ENCODE data around the gene SIGLEC8. TPM values are rescaled to one million over a fixed set of nuclear protein-coding genes. Genes with fewer than 3 reads are reported as not detected.

The SIGLEC8 gene
- total and polyA plus RNA-seq, 9 of the 15 experiments (the other 6 are each of a cell fraction or from before 2014, with no cell fraction given), result 0.04 to 0.65 (median 0.39) TPM

DNA sequence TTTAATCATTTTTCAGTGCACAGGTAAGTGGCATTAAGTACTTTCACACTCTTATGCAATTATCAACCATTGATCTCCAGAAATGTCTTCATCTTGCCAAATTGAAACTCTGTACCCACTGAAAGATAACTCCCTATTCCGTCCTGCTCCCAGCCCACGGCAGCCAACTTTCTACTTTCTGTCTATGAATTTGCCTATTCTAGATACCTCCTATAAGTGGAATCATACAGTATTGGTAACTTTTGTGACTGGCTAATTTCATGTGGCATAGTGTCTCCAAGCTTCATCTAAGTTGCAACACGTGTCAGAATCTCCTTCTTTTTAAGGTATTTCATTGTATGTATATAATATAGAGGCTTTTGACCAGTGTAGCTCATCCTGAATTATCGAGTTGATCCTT lies 14.4 kb upstream of the SIGLEC8 start:
- ChIA-PET POLR2A (interaction anchor here (0.6 to 1.7 kb wide), 3 partner anchors 11 to 13 kb away, joined by 3 to 5 read pairs (median 3); no protein-coding TSS in a partner anchor), CTCF (ENCODE audit: low intra/inter-chr PET ratio) (interaction anchor here (0.5 to 1.9 kb wide), 5 partner anchors 96 to 304 kb away, joined by 3 to 12 read pairs (median 4); no protein-coding TSS in a partner anchor)
- DNase-seq (ENCODE audit: extremely low read depth in 1 of 4, low spot score in 3 of 4) (no peak), FAIRE-seq (no peak), ATAC-seq (no peak)
- H3K4me2 ChIP-seq (ENCODE audit: insufficient read depth, low read length), result no peak overlapping the region
- TF ChIP-seq, protein P1, sequence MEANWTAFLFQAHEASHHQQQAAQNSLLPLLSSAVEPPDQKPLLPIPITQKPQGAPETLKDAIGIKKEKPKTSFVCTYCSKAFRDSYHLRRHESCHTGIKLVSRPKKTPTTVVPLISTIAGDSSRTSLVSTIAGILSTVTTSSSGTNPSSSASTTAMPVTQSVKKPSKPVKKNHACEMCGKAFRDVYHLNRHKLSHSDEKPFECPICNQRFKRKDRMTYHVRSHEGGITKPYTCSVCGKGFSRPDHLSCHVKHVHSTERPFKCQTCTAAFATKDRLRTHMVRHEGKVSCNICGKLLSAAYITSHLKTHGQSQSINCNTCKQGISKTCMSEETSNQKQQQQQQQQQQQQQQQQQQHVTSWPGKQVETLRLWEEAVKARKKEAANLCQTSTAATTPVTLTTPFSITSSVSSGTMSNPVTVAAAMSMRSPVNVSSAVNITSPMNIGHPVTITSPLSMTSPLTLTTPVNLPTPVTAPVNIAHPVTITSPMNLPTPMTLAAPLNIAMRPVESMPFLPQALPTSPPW (CRISPR knock-in tag; IDR thresholded peaks at IDR 0.05), result 0 out of 2 replicates have a peak, but pooled peaks have one; percentile 16
- TF ChIP-seq BACH1 (tag; IDR thresholded peaks at IDR 0.05) (peak; percentile 45; the same call in 1 of the 2 replicates), CEBPG (CRISPR knock-in tag; IDR thresholded peaks at IDR 0.05) (no peak), CEBPG (tag; conservative IDR thresholded peaks at IDR 0.05 in 1 of 2, IDR thresholded peaks at IDR 0.05 in 1 of 2) (0 out of 4 replicates have a peak, but pooled peaks of 1 of the 2 experiments have one; percentile 31), CBX1 (IDR thresholded peaks at IDR 0.05; ENCODE audit: low read depth) (no peak), FOSL1 (tag; conservative IDR thresholded peaks at IDR 0.05) (0 out of 2 replicates have a peak, but pooled peaks have one; percentile 15), ZNF12 (CRISPR knock-in tag; IDR thresholded peaks at IDR 0.05) (no peak), BCL6 (CRISPR knock-in tag; IDR thresholded peaks at IDR 0.05) (no peak), DMBX1 (CRISPR knock-in tag; IDR thresholded peaks at IDR 0.05; ENCODE audit: borderline replicate concordance) (no peak), ETV5 (CRISPR knock-in tag; IDR thresholded peaks at IDR 0.05; ENCODE audit: low read depth) (no peak), NCOR1 (IDR thresholded peaks at IDR 0.05) (no peak), ARHGAP35 (IDR thresholded peaks at IDR 0.05; ENCODE audit: partially characterized antibody) (no peak), MAZ (CRISPR knock-in tag; conservative IDR thresholded peaks at IDR 0.05 in 1 of 2, IDR thresholded peaks at IDR 0.05 in 1 of 2) (no peak), ZNF551 (CRISPR knock-in tag; IDR thresholded peaks at IDR 0.05) (no peak), CEBPB (tag; IDR thresholded peaks at IDR 0.05) (peak; percentile 58; the same call in 1 of the 2 replicates), TCFL5 (CRISPR knock-in tag; conservative IDR thresholded peaks at IDR 0.05) (no peak), KDM4B (IDR thresholded peaks at IDR 0.05; ENCODE audit: borderline replicate concordance in 2 of 2, low read depth in 1 of 2) (no peak), ZNF212 (CRISPR knock-in tag; IDR thresholded peaks at IDR 0.05) (no peak), SMAD4 (CRISPR knock-in tag; conservative IDR thresholded peaks at IDR 0.05) (0 out of 2 replicates have a peak, but pooled peaks have one; percentile 7), BHLHE40 (IDR thresholded peaks at IDR 0.05; ENCODE audit: low read length) (no peak), BCOR (IDR thresholded peaks at IDR 0.05) (no peak)
- no peaks in the 10 kb centered on the region for H3K9me1 ChIP-seq (ENCODE audit: control insufficient read depth, insufficient read depth, low read length)
- 17% methylated on average over 4 of the region's 4 CpGs for whole genome bisulfite sequencing (ENCODE audit: insufficient coverage, low coverage, missing lambda C conversion rate)
- no peaks in the 10 kb centered on the region for H4K20me1 ChIP-seq (replicated peaks; ENCODE audit: control insufficient read depth, insufficient read depth, low read length)
- H3K79me2 ChIP-seq (ENCODE audit: control insufficient read depth, insufficient read depth, low read length), result peaks cover 54% of the 10 kb centered on the region
- in situ Hi-C loops (cut with MboI), result loop anchor here (10.0 kb wide), 2 partner anchors 92 to 182 kb away; no protein-coding TSS in a partner anchor
- H3K4me1 ChIP-seq (replicated peaks in 1 of 2; ENCODE audit: control insufficient read depth in 2 of 2, insufficient read depth in 2 of 2, low read length in 2 of 2), result peaks cover 17 to 33% of the 10 kb centered on the region in 2 experiments
- H3K36me3 ChIP-seq (ENCODE audit: control insufficient read depth, insufficient read depth, low read length), result peaks cover 28% of the 10 kb centered on the region
- H3K9me3 ChIP-seq (replicated peaks; ENCODE audit: control insufficient read depth, insufficient read depth, low read depth, low read length), result peaks cover 2% of the 10 kb centered on the region; the same call in 1 of the 2 replicates
- H3K4me3 ChIP-seq, result no peak overlapping the region
- BruUV-seq (replicated peaks), result no TSS peak
- 0 out of 2 replicates have a peak overlapping the region, but pooled peaks have one; percentile 11 for H2AFZ ChIP-seq (ENCODE audit: low read depth, low read length)
- intact Hi-C loops (cut with micrococcal nuclease), result loop anchor here (1.0 to 5.0 kb wide), 5 partner anchors 42 to 184 kb away; no protein-coding TSS in a partner anchor
- H3K27ac ChIP-seq (ENCODE audit: extremely low read depth, low read depth, low read length), result no peak overlapping the region
- H3K27me3 ChIP-seq (ENCODE audit: control insufficient read depth in 2 of 2, insufficient read depth in 2 of 2, low read length in 2 of 2), result no peaks in the 10 kb centered on the region
- H3K9ac ChIP-seq (ENCODE audit: insufficient read depth in 1 of 2, low read depth in 2 of 2, low read length in 2 of 2), result no peak overlapping the region

All from K562 (cell line).